Endothelial cell of umbilical vein (primary cell): ENCODE results near the gene DPP6. TPM values are rescaled to one million over a fixed set of nuclear protein-coding genes. Genes with fewer than 3 reads are reported as not detected.

ENCODE experiments used
- BruUV-seq: library from RNA; stranded (reverse); fragments of 400-500 nt; replicated peaks from 2 replicates; lab custom pipeline; 2021; lab: Mats Ljungman, UMichigan
- CTCF ChIA-PET: fragments of 300-600, 350-600 bp; sonication (Branson Sonifier 250); formaldehyde crosslinking; loops from one replicate; lab custom pipeline; 2021; ENCODE audit warnings: antibody characterized with exemption, inconsistent platforms; lab: Charles Lee
- POLR2A ChIA-PET: fragments of 300-600, 350-600 bp; sonication (Branson Sonifier 250); formaldehyde crosslinking; loops from one replicate; lab custom pipeline; 2021; ENCODE audit warnings: antibody characterized with exemption, inconsistent platforms; lab: Charles Lee
- DNase-seq: peaks from one replicate; pipeline ENCODE4 v3.0.0-alpha.2; 2011; ENCODE audit warnings: low read depth, low spot score
- FAIRE-seq: peaks from 2 replicates; lab custom pipeline; 2011; peaks lifted over from hg19 to GRCh38; lab: Jason Lieb, UNC
- H2AFZ ChIP-seq: 2 replicates; pipeline ENCODE4 v1.6.0; 2012; ENCODE audit warnings: low read depth, low read length, control low read depth, inconsistent platforms
- H3K27ac ChIP-seq: 2 replicates; pipeline ENCODE4 v1.5.1; 2011; ENCODE audit warnings: low read depth, mild to moderate bottlenecking, control low read depth, low read length, moderate library complexity; ENCODE audit not compliant: insufficient read depth
- H3K27me3 ChIP-seq, 2 experiments: 2 replicates each; pipeline versions ENCODE4 v1.6.0 to v1.6.1; 2011; ENCODE audit warnings: low read length in 2 of 2, mixed read lengths in 1 of 2; ENCODE audit not compliant: control insufficient read depth in 2 of 2, insufficient read depth in 2 of 2
- H3K36me3 ChIP-seq, 2 experiments: 2 replicates in 1 of 2; 3 replicates in 1 of 2; pipeline ENCODE4 v1.5.1; 2011; ENCODE audit warnings: low read length in 2 of 2, mild to moderate bottlenecking in 1 of 2, moderate library complexity in 1 of 2; ENCODE audit not compliant: control insufficient read depth in 2 of 2, insufficient read depth in 2 of 2; ENCODE audit errors: extremely low read depth in 1 of 2
- H3K4me1 ChIP-seq: 3 replicates; pipeline ENCODE4 v1.5.1; 2011; ENCODE audit warnings: mild to moderate bottlenecking, low read length; ENCODE audit not compliant: control insufficient read depth, insufficient read depth; ENCODE audit errors: extremely low read depth
- H3K4me2 ChIP-seq: 2 replicates; pipeline ENCODE4 v1.6.1; 2011; ENCODE audit warnings: low read length, control low read depth, mixed read lengths; ENCODE audit not compliant: insufficient read depth
- H3K4me3 ChIP-seq, 3 experiments: fragments of 200-600 bp in 1 of 3; sonication (generic), shearing (Covaris generic) in 1 of 3; replicated peaks in 1 of 3; 2 replicates each; pipeline ENCODE4 v1.5.1; 2011 to 2016; ENCODE audit warnings: control low read depth in 3 of 3, low read length in 3 of 3, mild to moderate bottlenecking in 2 of 3, inconsistent platforms in 1 of 3, low read depth in 1 of 3, moderate library complexity in 1 of 3; ENCODE audit not compliant: insufficient read depth in 1 of 3
- H3K79me2 ChIP-seq: 2 replicates; pipeline ENCODE4 v1.6.0; 2012; ENCODE audit warnings: low read length, inconsistent platforms; ENCODE audit not compliant: control insufficient read depth, insufficient read depth
- H3K9ac ChIP-seq: replicated peaks from 2 replicates; pipeline ENCODE3; 2011; ENCODE audit warnings: low read length, control low read depth; ENCODE audit not compliant: insufficient read depth; ENCODE audit errors: extremely low read depth
- H3K9me1 ChIP-seq: replicated peaks from 3 replicates; pipeline ENCODE4 v1.6.0; 2011; ENCODE audit warnings: mild to moderate bottlenecking, low read length; ENCODE audit not compliant: control insufficient read depth, insufficient read depth; ENCODE audit errors: extremely low read depth
- H3K9me3 ChIP-seq: replicated peaks from 2 replicates; pipeline ENCODE4 v1.5.1; 2012; ENCODE audit warnings: low read length, inconsistent platforms; ENCODE audit not compliant: control insufficient read depth, insufficient read depth
- H4K20me1 ChIP-seq: replicated peaks from 2 replicates; pipeline ENCODE3; 2011; ENCODE audit warnings: mild to moderate bottlenecking, low read length; ENCODE audit not compliant: control insufficient read depth, insufficient read depth; ENCODE audit errors: extremely low read depth
- EZH2 ChIP-seq: IDR thresholded peaks from 2 replicates; pipeline ENCODE4 v1.6.1; 2012; ENCODE audit warnings: borderline replicate concordance, low read depth, mild to moderate bottlenecking, moderate library complexity, low read length, inconsistent platforms; ENCODE audit not compliant: severe bottlenecking
- FOS ChIP-seq: IDR thresholded peaks from 2 replicates; pipeline ENCODE4 v1.6.1; 2011; ENCODE audit warnings: mild to moderate bottlenecking, low read length, moderate library complexity, borderline replicate concordance; ENCODE audit not compliant: insufficient read depth
- GATA2 ChIP-seq: IDR thresholded peaks from 2 replicates; pipeline ENCODE4 v1.7.0; 2011; ENCODE audit warnings: low read depth, mild to moderate bottlenecking, moderate library complexity, mixed read lengths, low read length; ENCODE audit not compliant: insufficient read length, insufficient read depth
- MYC ChIP-seq: IDR thresholded peaks from one replicate; pipeline ENCODE4 v1.6.1; 2011; ENCODE audit warnings: mild to moderate bottlenecking, low read depth, low read length
- POLR2A ChIP-seq: IDR thresholded peaks from 2 replicates; pipeline ENCODE4 v1.6.1; 2012; ENCODE audit warnings: low read depth, mild to moderate bottlenecking, control low read depth, low read length
- POLR2AphosphoS5 ChIP-seq: IDR thresholded peaks from 2 replicates; pipeline ENCODE4 v1.6.1; 2012; ENCODE audit warnings: low read depth, mild to moderate bottlenecking, control low read depth, low read length, moderate library complexity; ENCODE audit not compliant: insufficient read depth
- dilution Hi-C: fragments of 300-500 bp; cut with MboI; formaldehyde crosslinking; loops from one replicate; pipeline ENCODE4 v1.15.0; 2019; ENCODE audit warnings: low sequenced_read_pairs; ENCODE audit not compliant: extremely low pct_ligation_motif_present
- intact Hi-C: fragments of 100-400 bp; cut with micrococcal nuclease; formaldehyde crosslinking; loops from one replicate; pipeline ENCODE4 v1.10.0; 2022
- polyA plus RNA-seq, 4 experiments: library from polyadenylated mRNA; depleted of rRNA in 3 of 4; stranded (reverse) in 3 of 4; unstranded in 1 of 4; fragments of >200 nt; gene quantifications; 2 replicates each; pipeline versions ENCODE4 v1.2.1 to v1.2.3, GENCODE V29; 2011 to 2012; ENCODE audit warnings: missing spikeins in 1 of 4
- total RNA-seq: library from RNA; stranded (reverse); gene quantifications from 2 replicates; pipeline ENCODE4 v1.2.3, GENCODE V29; 2021
- TF ChIP-seq, protein P1 (sequence below), 2 donors: IDR thresholded peaks; 1 replicate in 1 of 2; 2 replicates in 1 of 2; pipeline ENCODE4 v1.5.1; 2011; ENCODE audit warnings: low read length in 2 of 2, mild to moderate bottlenecking in 2 of 2, moderate library complexity in 2 of 2, control low read depth in 1 of 2, inconsistent platforms in 1 of 2, low read depth in 1 of 2; ENCODE audit not compliant: insufficient read depth in 1 of 2; ENCODE audit errors: extremely low read depth in 1 of 2

The DPP6 gene
- total and polyA plus RNA-seq, 2 donors (not counting 3 experiments of a cell fraction or from before 2014, with no cell fraction given): not detected

DNA sequence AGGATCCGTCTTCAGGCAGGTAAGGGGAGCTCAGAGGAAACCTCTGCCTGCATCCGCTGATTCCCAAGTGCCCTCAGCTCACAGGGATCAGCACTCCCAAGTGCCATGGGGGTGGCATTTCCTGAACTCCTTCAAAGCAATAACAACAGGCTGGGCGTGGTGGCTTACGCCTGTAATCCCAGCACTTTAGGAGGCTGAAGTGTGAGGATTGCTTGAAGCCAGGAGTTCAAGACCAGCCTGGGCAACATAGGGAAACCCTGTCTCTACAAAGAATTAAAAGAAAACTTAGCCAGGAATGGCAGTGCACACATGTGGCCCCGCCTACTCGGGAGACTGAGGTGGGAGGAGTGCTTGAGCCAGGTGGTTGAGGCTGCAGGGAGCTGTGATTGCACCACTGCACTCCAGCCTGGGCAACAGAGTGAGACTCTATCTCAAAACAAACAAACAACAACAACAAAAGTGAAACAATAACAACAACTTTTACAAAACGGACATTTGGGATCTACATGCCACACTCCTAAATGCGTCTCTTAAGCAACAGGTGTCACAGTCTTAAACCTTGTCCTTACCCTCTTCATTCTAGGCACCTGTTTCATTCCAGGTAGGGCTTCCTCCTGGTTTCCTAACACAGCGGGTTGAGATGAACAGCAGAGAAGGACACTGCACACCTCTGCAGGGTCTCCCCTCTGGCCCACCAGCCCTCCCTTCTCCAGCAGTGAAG lies 877.0 kb downstream of the DPP6 start:
- no peaks in the 10 kb centered on the region for H4K20me1 ChIP-seq
- intact Hi-C loops (loop anchor here (5.0 kb wide), 3 partner anchors 328 to 668 kb away; no protein-coding TSS in a partner anchor), dilution Hi-C loops (no loop called here)
- H3K9me1 ChIP-seq: no peaks in the 10 kb centered on the region
- no peak for TF ChIP-seq FOS
- no peak for TF ChIP-seq MYC
- TF ChIP-seq GATA2: no peak
- TF ChIP-seq POLR2A: no peak
- no peak for TF ChIP-seq EZH2
- TF ChIP-seq, protein P1, sequence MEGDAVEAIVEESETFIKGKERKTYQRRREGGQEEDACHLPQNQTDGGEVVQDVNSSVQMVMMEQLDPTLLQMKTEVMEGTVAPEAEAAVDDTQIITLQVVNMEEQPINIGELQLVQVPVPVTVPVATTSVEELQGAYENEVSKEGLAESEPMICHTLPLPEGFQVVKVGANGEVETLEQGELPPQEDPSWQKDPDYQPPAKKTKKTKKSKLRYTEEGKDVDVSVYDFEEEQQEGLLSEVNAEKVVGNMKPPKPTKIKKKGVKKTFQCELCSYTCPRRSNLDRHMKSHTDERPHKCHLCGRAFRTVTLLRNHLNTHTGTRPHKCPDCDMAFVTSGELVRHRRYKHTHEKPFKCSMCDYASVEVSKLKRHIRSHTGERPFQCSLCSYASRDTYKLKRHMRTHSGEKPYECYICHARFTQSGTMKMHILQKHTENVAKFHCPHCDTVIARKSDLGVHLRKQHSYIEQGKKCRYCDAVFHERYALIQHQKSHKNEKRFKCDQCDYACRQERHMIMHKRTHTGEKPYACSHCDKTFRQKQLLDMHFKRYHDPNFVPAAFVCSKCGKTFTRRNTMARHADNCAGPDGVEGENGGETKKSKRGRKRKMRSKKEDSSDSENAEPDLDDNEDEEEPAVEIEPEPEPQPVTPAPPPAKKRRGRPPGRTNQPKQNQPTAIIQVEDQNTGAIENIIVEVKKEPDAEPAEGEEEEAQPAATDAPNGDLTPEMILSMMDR (IDR thresholded peaks at IDR 0.05; ENCODE audit: extremely low read depth in 1 of 2, insufficient read depth in 1 of 2, low read depth in 1 of 2, low read length in 2 of 2): no peak
- TF ChIP-seq POLR2AphosphoS5: no peak
- FAIRE-seq: peak; percentile 57
- H3K4me1 ChIP-seq: peaks cover 8% of the 10 kb centered on the region
- no TSS peak for BruUV-seq
- no peaks in the 10 kb centered on the region for H3K79me2 ChIP-seq
- H3K4me2 ChIP-seq: peak overlapping the region; percentile 99
- H3K27ac ChIP-seq: peak overlapping the region; percentile 34
- peak overlapping the region; percentile 75 for H3K9ac ChIP-seq
- H3K36me3 ChIP-seq: no peaks in the 10 kb centered on the region
- peak; percentile 9 for DNase-seq
- no peaks in the 10 kb centered on the region for H3K9me3 ChIP-seq
- peak overlapping the region; percentile 100 for H2AFZ ChIP-seq
- POLR2A ChIA-PET: interaction anchor here (0.9 kb wide), 1 partner anchor 368 kb away, joined by 4 read pairs; the partner anchor contains the start of gene INSIG1
- H3K27me3 ChIP-seq: peaks cover 0 to 5% of the 10 kb centered on the region in 2 experiments
- CTCF ChIA-PET: interaction anchor here (1.0 to 4.6 kb wide), 8 partner anchors 15 to 451 kb away, joined by 3 to 57 read pairs (median 12); no protein-coding TSS in a partner anchor
- peak overlapping the region; percentile 52 to 91 (median 89) for H3K4me3 ChIP-seq
